GM21447 (cell line): Measurements from ENCODE around the gene RAMP3.
"Not testable (repeated sequence)": the region's sequence is repeated elsewhere in the genome, so short reads cannot be mapped to it uniquely, and the experiment has no call there.

Source experiments
- ATAC-seq: cut with Tn5 transposase; IDR thresholded peaks from one replicate; pipeline ENCODE4 v1.9.1; 2021; ENCODE audit not compliant: unreplicated experiment

Gene RAMP3

GRCh38 chr7:45190406-45191165 is 33.0 kb downstream of the RAMP3 start:
- ATAC-seq = no peak

- no peak for ATAC-seq
Observed at GRCh38 chr7:45191396-45191795, 33.8 kb downstream of the RAMP3 start.

DNA sequence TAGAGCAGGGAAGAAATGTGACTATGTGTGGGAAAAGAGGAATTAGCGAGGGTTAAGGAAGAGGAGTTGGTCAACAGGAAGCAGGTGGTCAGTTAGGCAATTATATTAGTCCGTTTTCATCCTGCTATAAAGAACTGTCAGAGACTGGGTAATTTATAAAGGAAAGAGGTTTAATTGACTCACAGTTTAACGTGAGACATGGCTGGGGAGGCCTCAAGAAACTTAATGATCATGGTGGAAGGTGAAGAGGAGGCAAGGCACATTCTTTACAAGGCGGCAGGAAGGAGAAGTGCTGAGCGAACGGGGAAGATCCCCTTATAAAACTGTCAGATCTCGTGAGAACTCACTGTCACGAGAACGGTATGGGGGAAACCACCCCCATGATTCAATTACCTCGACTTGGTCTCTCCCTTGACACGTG is 35.0 kb downstream of the RAMP3 start:
- ATAC-seq = no peak

- ATAC-seq = no peak
Observed at GRCh38 chr7:45193828-45194227, 36.2 kb downstream of the RAMP3 start.

DNA sequence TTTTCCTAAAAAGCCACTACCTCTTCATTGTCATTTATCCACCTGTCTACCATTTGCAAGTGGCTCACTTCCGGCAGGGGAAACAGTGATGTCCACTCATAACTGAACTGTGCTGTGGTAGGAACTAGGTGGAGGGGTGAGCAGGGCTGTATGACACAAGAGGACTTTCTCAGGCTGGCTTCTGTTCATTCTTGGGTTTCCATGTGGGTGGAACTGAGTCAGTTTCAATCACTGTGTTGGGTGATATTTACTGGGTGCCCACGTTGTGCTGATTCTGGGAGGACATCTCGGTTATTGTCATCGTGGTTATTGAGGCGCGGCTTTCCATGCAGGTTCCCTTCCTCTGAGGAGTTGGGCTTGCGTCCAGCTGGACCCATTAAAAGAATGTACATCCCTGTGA is 38.8 kb downstream of the RAMP3 start:
- peak; percentile 72 for ATAC-seq

GRCh38 chr7:45197461-45197860 is 39.9 kb downstream of the RAMP3 start:
- no peak for ATAC-seq

- no peak for ATAC-seq
Observed at GRCh38 chr7:45198986-45199385, 41.4 kb downstream of the RAMP3 start.

GRCh38 chr7:45199506-45199905 is 41.9 kb downstream of the RAMP3 start:
- ATAC-seq = no peak

DNA sequence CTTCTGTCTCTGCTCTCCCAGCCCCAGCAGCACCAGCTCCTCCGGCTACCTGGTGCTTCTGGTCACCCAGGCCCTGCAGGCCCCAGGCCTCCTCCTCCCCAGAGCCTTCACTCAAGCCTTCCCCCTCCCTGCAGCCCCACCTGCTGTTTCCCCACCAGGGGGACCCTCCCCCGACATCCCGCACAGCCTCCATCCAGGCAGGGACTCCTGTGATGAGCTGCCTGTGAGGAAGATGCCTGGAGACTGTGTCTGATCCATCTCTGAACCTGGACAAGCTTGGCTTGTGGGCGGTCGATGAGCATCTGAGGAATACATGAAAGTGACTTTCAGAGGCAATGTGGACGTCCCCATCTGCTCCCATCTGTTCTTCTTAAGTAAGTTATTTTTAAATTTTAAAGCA is 45.0 kb downstream of the RAMP3 start:
- ATAC-seq = no peak

DNA sequence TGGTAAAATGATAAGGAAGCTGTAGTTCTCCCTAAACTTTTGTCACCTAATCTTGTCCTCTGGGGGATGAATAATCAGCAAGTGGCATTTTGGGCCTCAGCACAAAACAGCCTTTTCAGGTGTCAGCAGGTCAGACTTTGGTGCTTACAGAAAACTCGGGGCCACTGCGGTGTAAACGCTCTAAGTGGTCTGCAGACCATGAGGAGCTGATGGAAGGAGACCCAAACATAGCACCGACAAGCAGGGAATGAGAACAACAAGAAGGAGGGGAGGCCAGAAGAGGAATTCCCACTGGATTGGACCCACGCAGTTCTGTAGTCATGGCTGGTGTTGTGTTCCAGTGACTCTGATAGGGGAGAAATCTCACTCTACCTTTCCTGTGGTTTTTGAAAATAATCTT is 45.4 kb downstream of the RAMP3 start:
- no peak for ATAC-seq

DNA sequence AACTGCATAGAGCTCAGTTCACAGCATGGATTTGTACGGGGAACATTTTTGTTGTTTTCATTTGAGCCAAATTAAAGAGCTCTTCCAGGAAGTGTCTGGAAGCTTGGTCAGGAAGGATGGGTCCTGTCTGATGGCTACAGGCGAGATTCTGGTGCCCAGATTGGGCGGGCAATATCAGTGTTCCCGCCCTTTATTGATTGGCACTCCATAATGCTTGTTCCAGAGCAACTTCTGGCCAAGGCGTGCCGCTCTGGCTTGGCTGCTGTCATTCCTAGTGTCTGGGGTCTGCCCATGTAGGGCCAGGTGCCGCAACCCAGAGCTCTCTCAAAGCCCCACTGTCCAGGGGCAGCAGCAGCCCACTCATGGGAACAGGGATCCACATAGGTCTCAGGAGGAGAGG is 45.9 kb downstream of the RAMP3 start:
- no peak for ATAC-seq

- peak; percentile 97 for ATAC-seq
Observed at GRCh38 chr7:45203936-45204445, 46.4 kb downstream of the RAMP3 start.

- not testable (repeated sequence) for ATAC-seq
Observed at GRCh38 chr7:45206266-45206665, 48.7 kb downstream of the RAMP3 start.

DNA sequence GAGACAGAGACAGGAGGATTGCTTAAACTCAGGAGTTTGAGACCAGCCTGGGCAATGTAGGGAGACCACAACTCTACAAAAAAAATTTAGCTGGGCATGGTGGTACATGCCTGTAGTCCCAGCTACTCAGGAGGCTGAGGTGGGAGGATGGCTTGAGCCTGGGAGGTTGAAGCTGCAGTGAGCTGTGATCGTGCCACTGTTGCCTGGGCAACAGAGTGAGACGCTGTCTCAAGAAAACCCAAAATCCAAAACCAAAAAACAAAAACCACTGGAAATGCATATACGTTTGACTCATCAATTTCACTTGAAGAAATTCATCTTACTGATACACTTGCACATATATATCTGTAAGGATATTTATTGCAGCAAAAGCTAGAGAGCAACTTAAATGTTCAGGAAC is 52.3 kb downstream of the RAMP3 start:
- ATAC-seq = not testable (repeated sequence)

- no peak for ATAC-seq
Observed at GRCh38 chr7:45211066-45211465, 53.5 kb downstream of the RAMP3 start.

GRCh38 chr7:45211958-45212357 is 54.4 kb downstream of the RAMP3 start:
- no peak for ATAC-seq

DNA sequence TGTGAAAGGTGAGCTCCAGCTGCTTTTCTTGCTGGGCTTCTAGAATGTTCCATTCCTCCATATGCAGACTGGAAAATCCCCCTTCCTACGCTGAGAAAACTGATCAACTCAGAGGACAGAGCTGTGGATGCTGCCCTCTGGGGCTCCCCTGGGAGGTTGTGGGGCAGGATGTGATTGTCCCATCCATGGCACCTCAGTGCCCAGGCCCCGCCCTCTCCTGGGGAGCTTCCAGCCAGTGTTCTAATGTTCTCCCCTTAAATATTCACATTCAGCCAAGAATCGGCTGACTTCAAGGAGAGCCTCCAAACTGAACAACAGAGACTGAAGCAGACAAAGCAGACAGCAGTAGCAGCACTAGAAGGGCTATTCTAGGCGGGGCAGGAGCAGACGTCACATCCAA is 55.0 kb downstream of the RAMP3 start:
- ATAC-seq = no peak

- ATAC-seq = no peak
Observed at GRCh38 chr7:45215601-45216062, 58.0 kb downstream of the RAMP3 start.

DNA sequence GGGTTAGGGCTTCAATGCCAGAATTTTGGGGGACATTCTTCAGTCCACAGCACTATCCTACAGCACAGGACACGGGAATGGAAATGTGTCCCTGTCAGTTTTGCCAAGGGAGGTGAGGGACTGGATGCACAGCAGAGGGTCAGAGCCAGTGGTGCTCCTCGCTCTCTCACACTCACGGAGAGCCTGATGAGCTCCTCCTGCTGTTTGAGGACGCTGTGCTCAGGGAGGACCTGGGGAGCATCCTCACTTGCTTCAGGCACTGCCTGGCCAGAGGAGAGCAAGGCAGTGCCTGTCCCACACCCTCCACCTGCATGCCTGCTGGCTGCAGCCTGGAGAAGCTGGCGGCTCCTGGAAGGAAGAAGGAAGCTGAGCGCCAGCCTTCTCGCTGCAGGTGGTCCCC is 58.6 kb downstream of the RAMP3 start:
- no peak for ATAC-seq

- no peak for ATAC-seq
Observed at GRCh38 chr7:45216622-45217165, 59.1 kb downstream of the RAMP3 start.

DNA sequence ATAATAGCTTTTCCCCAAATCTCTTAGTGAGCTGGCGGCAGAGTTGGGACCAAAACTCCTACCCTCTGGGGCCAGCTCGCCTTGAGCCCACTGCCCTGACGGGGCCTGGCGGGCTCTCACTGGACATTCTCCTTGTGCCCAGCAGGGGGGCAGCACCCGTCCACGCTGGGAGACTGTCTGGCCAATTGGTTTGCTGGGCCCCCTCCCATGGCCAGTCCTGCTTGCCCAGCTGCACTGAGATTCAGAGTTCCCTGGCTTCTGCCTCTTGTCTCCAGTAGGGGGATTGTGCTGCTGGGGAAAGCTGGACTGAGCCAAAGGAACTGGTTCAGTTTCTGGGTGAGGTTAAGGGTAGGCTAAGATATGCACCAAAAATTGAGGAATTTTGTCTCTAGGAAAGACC is 59.8 kb downstream of the RAMP3 start:
- ATAC-seq = no peak

GRCh38 chr7:45219130-45219529 is 61.5 kb downstream of the RAMP3 start:
- no peak for ATAC-seq
